Measurements from ENCODE around the gene GABPB1.

- TF ChIP-seq, protein P1, sequence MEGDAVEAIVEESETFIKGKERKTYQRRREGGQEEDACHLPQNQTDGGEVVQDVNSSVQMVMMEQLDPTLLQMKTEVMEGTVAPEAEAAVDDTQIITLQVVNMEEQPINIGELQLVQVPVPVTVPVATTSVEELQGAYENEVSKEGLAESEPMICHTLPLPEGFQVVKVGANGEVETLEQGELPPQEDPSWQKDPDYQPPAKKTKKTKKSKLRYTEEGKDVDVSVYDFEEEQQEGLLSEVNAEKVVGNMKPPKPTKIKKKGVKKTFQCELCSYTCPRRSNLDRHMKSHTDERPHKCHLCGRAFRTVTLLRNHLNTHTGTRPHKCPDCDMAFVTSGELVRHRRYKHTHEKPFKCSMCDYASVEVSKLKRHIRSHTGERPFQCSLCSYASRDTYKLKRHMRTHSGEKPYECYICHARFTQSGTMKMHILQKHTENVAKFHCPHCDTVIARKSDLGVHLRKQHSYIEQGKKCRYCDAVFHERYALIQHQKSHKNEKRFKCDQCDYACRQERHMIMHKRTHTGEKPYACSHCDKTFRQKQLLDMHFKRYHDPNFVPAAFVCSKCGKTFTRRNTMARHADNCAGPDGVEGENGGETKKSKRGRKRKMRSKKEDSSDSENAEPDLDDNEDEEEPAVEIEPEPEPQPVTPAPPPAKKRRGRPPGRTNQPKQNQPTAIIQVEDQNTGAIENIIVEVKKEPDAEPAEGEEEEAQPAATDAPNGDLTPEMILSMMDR (IDR thresholded peaks at IDR 0.05) = no peak
- TF ChIP-seq POLR2A (IDR thresholded peaks at IDR 0.05) = no peak
Measured at GRCh38 chr15:50298340-50298739, 56.7 kb downstream of the GABPB1 start.

Data from suprapubic skin (tissue), 3 donors.